ENCODE results near the gene UBXN1.
A peak's percentile ranks its signal among the peaks of the same experiment; 100 is the strongest.

UBXN1 gene, protein sequence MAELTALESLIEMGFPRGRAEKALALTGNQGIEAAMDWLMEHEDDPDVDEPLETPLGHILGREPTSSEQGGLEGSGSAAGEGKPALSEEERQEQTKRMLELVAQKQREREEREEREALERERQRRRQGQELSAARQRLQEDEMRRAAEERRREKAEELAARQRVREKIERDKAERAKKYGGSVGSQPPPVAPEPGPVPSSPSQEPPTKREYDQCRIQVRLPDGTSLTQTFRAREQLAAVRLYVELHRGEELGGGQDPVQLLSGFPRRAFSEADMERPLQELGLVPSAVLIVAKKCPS

DNA sequence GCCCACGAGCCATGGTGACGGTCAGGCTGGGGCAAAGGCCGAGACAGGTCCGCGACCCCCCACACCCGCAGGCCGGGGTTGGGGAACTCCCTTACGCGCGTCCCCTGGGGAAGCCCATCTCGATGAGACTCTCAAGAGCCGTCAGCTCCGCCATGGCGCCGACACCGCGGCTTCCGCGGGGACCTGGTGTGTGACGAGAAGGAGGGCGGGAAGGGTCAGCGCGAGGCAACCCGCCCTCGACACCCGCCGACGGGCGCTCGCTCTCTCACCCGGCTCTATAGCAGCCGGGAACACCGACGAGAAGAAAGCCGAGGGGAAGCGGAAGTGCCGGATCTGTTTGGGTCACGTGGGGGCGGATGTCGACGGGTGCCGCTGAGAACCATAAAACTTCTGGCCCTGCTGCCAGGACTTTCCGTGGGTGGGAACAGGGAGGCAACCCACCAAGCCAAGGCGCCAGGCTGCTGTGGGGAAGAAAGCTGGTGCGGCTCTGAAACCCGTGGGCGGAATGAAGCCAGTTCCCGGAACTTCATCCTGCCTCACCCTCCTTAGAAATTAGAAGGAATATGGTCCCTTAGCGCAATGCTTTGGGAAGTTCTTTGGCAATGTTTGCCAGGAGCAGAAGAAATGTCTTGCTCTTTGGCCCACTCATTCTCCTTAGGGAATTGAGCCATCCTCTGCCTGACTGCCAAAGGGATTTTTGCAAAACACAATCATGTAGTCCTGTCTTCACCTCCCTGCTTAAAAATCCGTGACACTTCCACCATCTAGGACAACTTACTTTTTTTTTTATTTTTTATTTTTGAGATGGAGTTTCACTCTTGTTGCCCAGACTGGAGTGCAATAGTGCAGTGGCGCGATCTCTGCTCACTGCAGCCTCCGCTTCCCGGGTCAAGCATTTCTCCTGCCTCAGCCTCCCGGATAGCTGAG, at the start of gene UBXN1:
TSS of gene UBXN1 (minus strand) at position 304 of the 927 bp plus-strand sequence. CDS start at position 154, 150 bp downstream.
- Mint-ChIP-seq H3K9me3 (no peaks in the 10 kb centered on the region), H3K4me3 (peak within 1 kb of the TSS; percentile 88), H3K27me3 (no peaks in the 10 kb centered on the region), H3K27ac (peak within 1 kb of the TSS; percentile 92), H3K4me1 (ENCODE audit: low read depth) (peaks cover 33% of the 10 kb centered on the region), H3K36me3 (ENCODE audit: low read depth) (peaks cover 25% of the 10 kb centered on the region)

DNA sequence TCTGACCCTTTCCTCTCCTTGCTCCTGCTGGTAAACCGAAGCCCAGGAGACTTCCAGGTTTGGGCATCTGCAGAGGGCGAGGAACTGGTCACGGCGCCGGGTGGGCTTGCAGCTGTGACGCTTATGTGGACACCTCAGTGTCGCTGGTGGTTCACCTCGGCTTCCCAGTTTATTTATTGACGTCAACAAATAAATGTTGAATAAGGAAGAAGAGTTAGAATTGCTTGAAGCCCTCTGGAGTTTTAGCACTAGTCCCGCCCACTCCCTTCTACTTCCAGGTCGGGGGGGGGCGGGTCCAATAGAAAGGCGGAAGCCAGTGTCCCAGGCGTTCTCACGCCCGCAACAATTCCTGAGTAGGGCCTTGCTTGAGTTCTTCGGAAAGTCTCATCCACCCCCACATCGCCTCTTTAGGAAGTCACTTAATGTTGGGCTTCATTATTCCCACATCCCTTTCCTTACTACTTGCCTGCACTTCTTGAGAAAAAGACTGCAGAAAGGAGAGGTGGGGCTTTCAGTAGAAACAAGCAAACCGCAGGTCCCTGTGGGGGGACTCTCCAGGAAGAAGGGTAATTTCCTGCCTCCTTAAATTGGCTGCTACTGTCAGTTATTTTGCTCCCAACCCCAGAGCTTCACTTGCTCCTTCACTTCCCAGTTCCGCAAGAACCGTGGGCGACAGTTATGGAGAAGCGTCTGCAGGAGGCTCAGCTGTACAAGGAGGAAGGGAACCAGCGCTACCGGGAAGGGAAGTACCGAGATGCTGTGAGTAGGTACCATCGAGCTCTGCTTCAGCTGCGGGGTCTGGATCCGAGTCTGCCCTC, 49.5 kb upstream of the UBXN1 start, which contains the start of gene TTC9C:
TSS of gene TTC9C (plus strand) at position 316 of the 818 bp plus-strand sequence. CDS start at position 679, 363 bp downstream.
- Mint-ChIP-seq H3K36me3 (ENCODE audit: low read depth) (peaks cover 41% of the 10 kb centered on the region), H3K4me3 (peak within 1 kb of the TSS; percentile 95), H3K27ac (peak within 1 kb of the TSS; percentile 99), H3K27me3 (no peaks in the 10 kb centered on the region), H3K9me3 (no peaks in the 10 kb centered on the region), H3K4me1 (ENCODE audit: low read depth) (peaks cover 63% of the 10 kb centered on the region)

DNA sequence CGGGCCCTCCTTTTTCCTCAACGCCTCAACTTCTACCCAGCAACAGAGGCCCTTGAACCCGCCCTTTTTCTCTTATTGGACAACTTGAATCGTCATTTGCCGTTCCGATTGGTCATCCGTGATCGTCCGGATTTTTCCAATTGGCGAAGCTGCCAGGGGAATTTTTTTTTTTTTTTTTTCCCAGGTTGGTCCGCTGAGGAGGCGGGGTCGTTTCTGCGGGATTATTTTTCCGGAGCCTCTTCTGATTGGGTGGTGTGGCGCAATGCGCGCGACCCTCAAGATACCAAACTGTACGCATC, 48.9 kb upstream of the UBXN1 start:
- no peaks in the 10 kb centered on the region for H3K9me3 Mint-ChIP-seq
- H3K4me3 Mint-ChIP-seq, result peak overlapping the region; percentile 95
- H3K27me3 Mint-ChIP-seq, result no peaks in the 10 kb centered on the region
- H3K4me1 Mint-ChIP-seq (ENCODE audit: low read depth), result peaks cover 62% of the 10 kb centered on the region
- H3K36me3 Mint-ChIP-seq (ENCODE audit: low read depth), result peaks cover 41% of the 10 kb centered on the region
- peak overlapping the region; percentile 99 for H3K27ac Mint-ChIP-seq

DNA sequence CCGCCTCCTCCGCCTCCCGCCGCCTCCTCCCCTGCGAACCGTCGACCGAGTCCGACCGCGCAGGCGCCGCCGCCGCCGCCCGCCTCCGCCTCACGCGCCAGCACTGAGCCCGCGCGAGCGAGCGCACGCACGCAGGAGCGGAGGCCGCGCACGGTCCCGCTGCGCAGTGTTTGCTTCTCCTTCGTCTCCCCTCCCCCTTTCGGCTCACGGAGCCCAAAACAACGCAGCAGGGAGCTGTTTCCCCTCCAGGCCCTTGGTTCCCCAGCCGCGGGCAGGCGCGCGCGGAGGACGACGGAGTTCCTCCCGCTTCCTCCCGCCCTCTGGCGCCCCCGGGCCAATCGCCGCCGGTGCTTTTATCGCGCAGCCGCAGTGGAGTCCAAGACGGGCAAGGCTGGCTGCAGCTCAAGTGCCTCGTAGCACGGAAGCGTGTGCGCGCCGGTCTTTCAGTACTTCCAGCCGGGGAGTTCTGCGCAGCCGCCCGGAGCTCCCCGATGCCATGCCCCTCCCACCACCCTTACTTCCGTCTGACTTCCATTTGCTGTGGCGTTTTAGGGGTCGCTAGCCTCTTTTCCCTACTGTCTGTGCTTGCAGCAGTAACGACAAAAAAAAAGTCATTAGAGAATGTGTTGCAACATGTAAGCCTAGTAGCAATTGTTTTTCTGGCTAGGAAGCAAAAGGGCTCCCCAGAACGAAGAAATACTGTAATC, 48.4 kb upstream of the UBXN1 start, which contains the start of gene HNRNPUL2:
TSS of gene HNRNPUL2 (minus strand) at position 293 of the 707 bp plus-strand sequence. CDS start 301 bp downstream, outside the sequence.
- H3K27me3 Mint-ChIP-seq, result no peaks in the 10 kb centered on the region
- peak within 1 kb of the TSS; percentile 95 for H3K4me3 Mint-ChIP-seq
- H3K4me1 Mint-ChIP-seq (ENCODE audit: low read depth), result peaks cover 65% of the 10 kb centered on the region
- H3K9me3 Mint-ChIP-seq, result no peaks in the 10 kb centered on the region
- peaks cover 46% of the 10 kb centered on the region for H3K36me3 Mint-ChIP-seq (ENCODE audit: low read depth)
- peak within 1 kb of the TSS; percentile 99 for H3K27ac Mint-ChIP-seq

DNA sequence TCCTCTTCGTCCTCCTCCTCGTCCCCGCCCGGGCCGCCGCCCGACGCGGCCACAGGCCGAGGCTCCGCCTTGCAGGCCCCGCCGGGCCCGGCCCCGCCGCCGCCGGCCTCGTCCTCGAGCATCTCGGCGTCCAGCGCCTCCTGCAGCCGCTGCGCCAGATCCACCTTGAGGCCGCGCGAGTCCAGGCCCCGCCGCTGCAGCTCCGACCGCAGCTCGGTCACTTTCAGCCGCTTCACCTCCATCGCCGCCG, 48.0 kb upstream of the UBXN1 start:
- Mint-ChIP-seq H3K36me3 (ENCODE audit: low read depth) (peaks cover 51% of the 10 kb centered on the region), H3K27ac (peak overlapping the region; percentile 99), H3K4me3 (peak overlapping the region; percentile 95), H3K27me3 (no peaks in the 10 kb centered on the region), H3K4me1 (ENCODE audit: low read depth) (peaks cover 69% of the 10 kb centered on the region), H3K9me3 (no peaks in the 10 kb centered on the region)

DNA sequence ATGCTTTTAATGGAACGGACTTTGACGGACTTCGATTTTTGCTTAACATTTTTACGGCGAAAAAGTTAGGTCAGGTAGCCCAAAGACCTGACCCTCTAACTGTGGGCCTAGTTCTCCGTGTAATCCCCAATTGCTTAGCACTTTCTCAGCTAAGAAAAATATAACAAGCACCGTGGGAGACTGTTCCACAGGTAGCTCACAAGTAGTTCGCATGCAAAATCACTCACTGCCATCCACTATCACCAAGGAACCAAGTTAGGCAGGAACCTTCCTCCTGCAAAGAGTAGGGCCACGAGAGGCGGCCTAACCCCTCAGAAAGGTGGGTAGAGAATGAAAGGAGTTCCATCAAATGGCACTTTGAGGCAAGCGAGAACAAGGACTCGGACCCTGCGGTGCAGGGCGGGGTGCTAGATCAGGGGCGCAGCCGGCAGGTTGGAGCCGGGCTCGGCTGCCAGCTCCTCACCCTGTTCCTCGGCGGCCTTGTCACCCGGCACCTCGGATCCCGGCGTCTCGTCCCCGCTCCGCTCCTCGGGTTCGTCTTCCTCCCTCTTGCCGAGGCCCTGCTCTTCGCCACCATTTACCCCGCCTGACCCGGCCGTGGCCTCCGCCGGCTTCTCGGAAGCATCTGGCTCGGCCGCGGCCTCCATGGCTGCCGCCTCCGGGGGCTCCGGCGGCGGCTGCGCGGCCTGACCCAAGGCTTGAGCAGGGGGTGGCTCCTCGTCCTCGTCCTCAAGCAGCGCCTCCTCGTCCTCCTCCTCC, 47.5 kb upstream of the UBXN1 start:
- Mint-ChIP-seq H3K4me3 (peak overlapping the region; percentile 95), H3K27ac (peak overlapping the region; percentile 99), H3K27me3 (no peaks in the 10 kb centered on the region), H3K4me1 (ENCODE audit: low read depth) (peaks cover 66% of the 10 kb centered on the region), H3K9me3 (no peaks in the 10 kb centered on the region), H3K36me3 (ENCODE audit: low read depth) (peaks cover 56% of the 10 kb centered on the region)

DNA sequence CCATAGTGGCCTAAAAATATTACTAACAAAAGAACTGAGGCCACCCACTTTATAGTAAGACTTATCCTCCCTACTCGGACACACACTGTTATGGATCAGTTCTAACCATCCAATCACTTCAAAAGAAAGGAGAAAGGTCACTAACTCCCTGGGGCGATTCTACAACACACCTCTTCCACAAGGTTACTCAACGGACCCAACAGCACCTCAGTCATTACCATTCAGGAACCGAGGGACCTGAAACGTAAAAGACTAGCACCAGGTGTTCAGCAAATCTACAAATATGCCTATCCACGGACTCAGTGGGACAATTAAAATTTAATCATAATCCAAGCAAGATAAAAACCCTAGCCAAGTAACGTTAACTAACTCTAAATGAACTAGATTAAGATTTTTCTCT, 46.8 kb upstream of the UBXN1 start:
- Mint-ChIP-seq H3K4me3 (peak overlapping the region; percentile 95), H3K36me3 (ENCODE audit: low read depth) (peaks cover 59% of the 10 kb centered on the region), H3K27me3 (no peaks in the 10 kb centered on the region), H3K4me1 (ENCODE audit: low read depth) (peaks cover 61% of the 10 kb centered on the region), H3K27ac (peak overlapping the region; percentile 99), H3K9me3 (no peaks in the 10 kb centered on the region)

DNA sequence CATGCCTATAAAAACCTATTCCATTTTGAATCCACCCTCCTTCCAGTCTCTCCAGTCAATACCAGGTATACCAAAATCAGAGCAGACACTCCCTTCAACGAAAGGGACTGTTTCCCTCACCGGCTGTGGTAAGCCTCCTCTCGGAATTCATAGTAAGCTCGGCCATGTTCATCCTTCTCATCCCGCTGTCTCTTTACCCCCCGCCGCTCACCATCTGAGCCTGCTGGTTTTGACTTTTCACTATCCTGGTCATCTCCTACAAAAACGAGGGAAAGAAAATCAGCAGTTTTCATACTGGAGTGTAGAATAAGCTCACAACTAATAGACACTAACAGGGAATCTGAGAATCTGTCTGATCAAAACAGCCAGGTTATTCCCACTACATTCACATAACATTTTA, 45.3 kb upstream of the UBXN1 start:
- Mint-ChIP-seq H3K9me3 (no peaks in the 10 kb centered on the region), H3K36me3 (ENCODE audit: low read depth) (peaks cover 70% of the 10 kb centered on the region), H3K27ac (peak overlapping the region; percentile 67), H3K4me1 (ENCODE audit: low read depth) (peaks cover 62% of the 10 kb centered on the region), H3K27me3 (no peaks in the 10 kb centered on the region), H3K4me3 (peak overlapping the region; percentile 95)

DNA sequence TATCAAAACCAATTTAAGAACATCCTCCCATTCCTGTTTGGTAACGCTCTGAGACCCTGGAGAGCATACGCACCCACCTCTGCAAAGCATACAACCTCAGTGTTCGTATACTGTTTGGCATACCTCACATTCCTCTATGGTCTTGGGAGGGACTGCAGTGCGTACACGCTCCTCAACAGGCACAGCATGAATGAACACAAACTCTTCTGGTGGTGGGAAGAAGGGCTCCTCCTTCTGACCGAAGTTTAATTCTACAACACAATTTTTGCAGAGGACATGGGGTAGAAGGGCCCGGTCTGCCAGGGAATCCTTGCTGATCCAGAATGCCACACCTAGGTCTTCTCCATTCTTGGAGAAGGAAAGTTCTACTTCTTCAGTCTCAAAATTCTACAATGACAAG, 43.1 kb upstream of the UBXN1 start:
- peaks cover 83% of the 10 kb centered on the region for H3K36me3 Mint-ChIP-seq (ENCODE audit: low read depth)
- no peak overlapping the region for H3K4me3 Mint-ChIP-seq
- H3K27ac Mint-ChIP-seq, result peak overlapping the region; percentile 66

DNA sequence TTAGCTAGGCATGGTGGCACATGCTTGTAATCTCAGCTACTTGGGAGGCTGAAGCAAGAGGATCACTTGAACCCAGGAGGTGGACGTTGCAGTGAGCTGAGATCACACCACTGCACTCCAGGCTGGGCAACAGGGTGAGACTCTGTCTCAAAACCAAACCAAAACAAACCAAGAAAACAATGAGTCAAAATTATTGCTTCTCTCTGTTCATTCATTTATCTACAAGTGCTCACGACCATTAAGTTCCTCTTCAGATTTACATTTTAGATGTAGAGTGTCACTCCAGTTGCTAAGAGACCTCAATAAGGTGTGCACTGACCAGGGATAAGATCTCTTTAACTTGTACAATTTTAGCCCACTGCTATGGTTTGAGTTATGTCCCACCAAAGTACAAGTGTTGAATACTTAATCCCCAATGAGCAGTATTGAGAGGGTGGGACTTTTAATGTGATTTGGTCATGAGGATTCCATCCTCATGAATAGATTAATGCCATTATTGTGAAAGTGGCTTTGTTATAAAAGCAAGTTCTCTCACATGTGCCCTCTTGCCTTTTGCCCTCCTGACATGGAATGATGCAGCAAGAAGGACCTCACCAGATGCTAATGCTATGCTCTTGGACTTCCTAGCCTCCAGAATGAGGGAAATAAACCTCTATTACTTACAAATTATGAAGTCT, 40.6 kb upstream of the UBXN1 start:
- Mint-ChIP-seq H3K4me1 (ENCODE audit: low read depth) (peaks cover 45% of the 10 kb centered on the region), H3K9me3 (no peaks in the 10 kb centered on the region), H3K27ac (peak overlapping the region; percentile 37), H3K36me3 (ENCODE audit: low read depth) (peaks cover 88% of the 10 kb centered on the region), H3K27me3 (no peaks in the 10 kb centered on the region), H3K4me3 (no peak overlapping the region)

More for the DNA sequence above, 43.1 kb upstream of the UBXN1 start:
- Mint-ChIP-seq H3K9me3 (no peaks in the 10 kb centered on the region), H3K27me3 (no peaks in the 10 kb centered on the region), H3K4me1 (ENCODE audit: low read depth) (peaks cover 53% of the 10 kb centered on the region)

DNA sequence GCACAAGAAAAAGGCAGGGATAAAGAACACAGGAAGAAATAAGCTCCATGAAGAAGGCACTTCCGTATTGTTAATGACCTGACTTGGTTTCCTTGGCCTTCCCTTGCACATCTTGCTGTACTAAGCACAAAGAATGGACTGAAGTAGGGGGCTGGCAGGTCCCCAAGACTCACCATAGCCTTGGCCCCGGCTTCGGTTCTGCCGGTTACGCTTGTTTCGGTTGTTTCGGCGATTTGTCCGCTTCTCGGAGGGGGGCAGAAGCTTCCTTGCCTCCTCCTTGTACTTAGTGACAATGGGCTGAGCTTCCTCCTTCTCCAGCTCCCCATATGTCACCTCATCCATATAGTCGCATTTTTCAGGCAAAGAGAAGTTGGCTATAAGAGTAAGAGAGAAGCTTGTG, 37.9 kb upstream of the UBXN1 start:
- H3K36me3 Mint-ChIP-seq (ENCODE audit: low read depth), result peaks cover 85% of the 10 kb centered on the region
- H3K27ac Mint-ChIP-seq, result peak overlapping the region; percentile 22
- no peaks in the 10 kb centered on the region for H3K9me3 Mint-ChIP-seq
- peaks cover 44% of the 10 kb centered on the region for H3K4me1 Mint-ChIP-seq (ENCODE audit: low read depth)
- no peak overlapping the region for H3K4me3 Mint-ChIP-seq
- H3K27me3 Mint-ChIP-seq, result no peaks in the 10 kb centered on the region

DNA sequence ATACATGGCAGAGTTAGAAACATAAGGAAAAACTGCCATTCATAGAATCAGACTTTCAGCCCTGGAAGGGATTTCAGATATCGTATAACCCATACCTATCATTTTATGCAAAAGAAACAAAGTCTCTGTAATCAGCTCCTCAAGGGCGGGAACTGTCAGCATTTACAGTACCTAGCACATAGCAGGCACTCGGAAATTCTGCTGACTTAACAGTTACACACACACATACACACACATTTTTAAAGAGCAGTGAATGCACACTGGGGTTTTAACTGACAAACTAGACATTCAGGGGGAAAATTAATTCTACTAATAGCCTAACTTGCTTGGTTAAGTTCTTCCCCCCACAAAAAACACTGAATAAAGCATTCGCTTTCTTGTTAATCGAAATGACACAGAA, 37.3 kb upstream of the UBXN1 start:
- Mint-ChIP-seq H3K4me3 (no peak overlapping the region), H3K36me3 (ENCODE audit: low read depth) (peaks cover 82% of the 10 kb centered on the region), H3K27ac (peak overlapping the region; percentile 29), H3K4me1 (ENCODE audit: low read depth) (peaks cover 44% of the 10 kb centered on the region), H3K9me3 (no peaks in the 10 kb centered on the region), H3K27me3 (no peaks in the 10 kb centered on the region)

Data from stimulated activated naive CD8-positive, alpha-beta T cell treated with anti-CD3 and anti-CD28 coated beads, Interleukin-15, Interleukin-2, amounts not matched to agents 100 ng/mL and 50 ng/mL, for 24 hours (primary cell).